HCT116 (cell line): ENCODE data around the gene SUPT5H. TPM values are rescaled to one million over a fixed set of nuclear protein-coding genes. Genes with fewer than 3 reads are reported as not detected.

Experiments used
- ATAC-seq: fragments of 200-7000 bp; cut with Tn5 transposase; 2 replicates; pipeline ENCODE4 v1.9.1; 2020; ENCODE audit warnings: mild to moderate bottlenecking, moderate library complexity
- BruUV-seq: library from RNA; stranded (reverse); fragments of 400-500 nt; replicated peaks from 2 replicates; lab custom pipeline; 2021; lab: Mats Ljungman, UMichigan
- CTCF ChIA-PET: fragments of 300-600 bp; sonication (Branson Sonifier 250); formaldehyde crosslinking; loops from one replicate; lab custom pipeline; 2021; ENCODE audit warnings: antibody characterized with exemption; lab: Charles Lee
- POLR2A ChIA-PET: fragments of 300-600, 350-600 bp; sonication (Branson Sonifier 250); formaldehyde crosslinking; loops from one replicate; lab custom pipeline; 2021; ENCODE audit warnings: antibody characterized with exemption; lab: Charles Lee
- RAD21 ChIA-PET, 2 experiments: fragments of 300-600 bp; sonication (Branson Sonifier 250); formaldehyde crosslinking; loops; one replicate each; lab custom pipeline; 2023; ENCODE audit warnings: low total read pairs in 2 of 2; ENCODE audit not compliant: uncharacterized antibody in 2 of 2, unreplicated experiment in 2 of 2, low non-redundant PET in 1 of 2; lab: Charles Lee
- DNase-seq: peaks from one replicate; pipeline ENCODE4 v3.0.0-alpha.2; 2010; ENCODE audit warnings: low read depth, low spot score
- H2AFZ ChIP-seq: fragments of 200-600 bp; shearing (Covaris generic), sonication (generic); 2 replicates; pipeline ENCODE4 v1.6.1; 2017; ENCODE audit warnings: low read depth, mixed run types, mixed read lengths, antibody characterized with exemption, low read length; ENCODE audit not compliant: poor library complexity, severe bottlenecking
- H3K27ac ChIP-seq: 2 replicates; pipeline ENCODE4 v1.5.1; 2012; ENCODE audit warnings: low read depth, low read length
- H3K27me3 ChIP-seq: fragments of 200-600 bp; sonication (generic); 2 replicates; pipeline ENCODE4 v1.6.1; 2016; ENCODE audit warnings: mixed run types, low read length, mixed read lengths; ENCODE audit not compliant: insufficient read depth
- H3K36me3 ChIP-seq, 2 experiments: fragments of 200-500 bp in 1 of 2; fragments of 200-600 bp in 1 of 2; sonication (Bioruptor generic) in 1 of 2; sonication (generic) in 1 of 2; 2 replicates each; pipeline versions ENCODE4 v1.5.1 to v1.6.1; 2014 to 2016; ENCODE audit warnings: low read length in 2 of 2, inconsistent platforms in 1 of 2, mixed read lengths in 1 of 2, mixed run types in 1 of 2; ENCODE audit not compliant: insufficient read depth in 2 of 2, control insufficient read depth in 1 of 2
- H3K4me1 ChIP-seq, 2 experiments: fragments of 200-600 bp in 1 of 2; sonication (generic) in 1 of 2; 2 replicates each; pipeline versions ENCODE4 v1.5.1 to v1.6.1; 2012 to 2017; ENCODE audit warnings: low read length in 2 of 2, inconsistent platforms in 1 of 2, mild to moderate bottlenecking in 1 of 2, mixed read lengths in 1 of 2, mixed run types in 1 of 2, moderate library complexity in 1 of 2; ENCODE audit not compliant: insufficient read depth in 2 of 2, control insufficient read depth in 1 of 2
- H3K4me2 ChIP-seq: fragments of 200-600 bp; sonication (generic); 2 replicates; pipeline ENCODE4 v1.6.1; 2017; ENCODE audit warnings: mixed run types, low read length, mixed read lengths
- H3K4me3 ChIP-seq, 2 experiments: fragments of 200-600 bp in 1 of 2; sonication (generic) in 1 of 2; replicated peaks in 1 of 2; 2 replicates each; pipeline ENCODE4 v1.5.1; 2011 to 2016; ENCODE audit warnings: low read length in 2 of 2, control low read depth in 1 of 2, low read depth in 1 of 2, mild to moderate bottlenecking in 1 of 2, mixed read lengths in 1 of 2, mixed run types in 1 of 2
- H3K79me2 ChIP-seq: fragments of 200-600 bp; sonication (generic); 2 replicates; pipeline ENCODE4 v1.6.1; 2017; ENCODE audit warnings: mild to moderate bottlenecking, mixed run types, low read length, moderate library complexity, mixed read lengths; ENCODE audit not compliant: insufficient read depth
- H3K9ac ChIP-seq: fragments of 200-600 bp; sonication (generic); 2 replicates; pipeline ENCODE4 v1.6.1; 2016; ENCODE audit warnings: low read length, mixed read lengths
- H3K9me2 ChIP-seq: fragments of 200-600 bp; sonication (generic), shearing (Covaris generic); 2 replicates; pipeline ENCODE4 v1.6.1; 2017; ENCODE audit warnings: mixed run types, mild to moderate bottlenecking, moderate library complexity; ENCODE audit not compliant: insufficient read depth
- H3K9me3 ChIP-seq, 2 experiments: fragments of 200-500 bp in 1 of 2; fragments of 200-600 bp in 1 of 2; sonication (Bioruptor generic) in 1 of 2; sonication (generic) in 1 of 2; 2 replicates each; pipeline ENCODE4 v1.6.1; 2014 to 2017; ENCODE audit warnings: low read length in 2 of 2, mixed read lengths in 2 of 2, inconsistent platforms in 1 of 2, low read depth in 1 of 2, mild to moderate bottlenecking in 1 of 2, mixed run types in 1 of 2, moderate library complexity in 1 of 2; ENCODE audit not compliant: control insufficient read depth in 1 of 2, insufficient read depth in 1 of 2
- H4K20me1 ChIP-seq: fragments of 200-600 bp; sonication (generic), shearing (Covaris generic); 2 replicates; pipeline ENCODE4 v1.6.1; 2017; ENCODE audit warnings: mixed run types, mild to moderate bottlenecking, moderate library complexity; ENCODE audit not compliant: insufficient read depth
- ATF3 ChIP-seq: IDR thresholded peaks from 2 replicates; pipeline ENCODE4 v1.6.1; 2012
- CEBPB ChIP-seq: IDR thresholded peaks from 2 replicates; pipeline ENCODE4 v1.6.1; 2012; ENCODE audit warnings: low read depth
- ELF1 ChIP-seq: IDR thresholded peaks from 2 replicates; pipeline ENCODE4 v1.6.1; 2012; ENCODE audit warnings: low read depth, borderline replicate concordance
- EZH2phosphoT487 ChIP-seq: fragments of 200-600 bp; IDR thresholded peaks from 2 replicates; pipeline ENCODE4 v1.6.1; 2018; ENCODE audit warnings: antibody characterized with exemption, borderline replicate concordance
- FOSL1 ChIP-seq: IDR thresholded peaks from 2 replicates; pipeline ENCODE4 v1.6.1; 2012; ENCODE audit warnings: low read depth
- MAX ChIP-seq: IDR thresholded peaks from 2 replicates; pipeline ENCODE4 v1.6.1; 2012
- POLR2A ChIP-seq: IDR thresholded peaks from 2 replicates; pipeline ENCODE4 v1.7.0; 2011; ENCODE audit warnings: borderline replicate concordance; ENCODE audit not compliant: insufficient read depth, insufficient read length; ENCODE audit errors: extremely low read depth
- POLR2AphosphoS5 ChIP-seq: IDR thresholded peaks from 2 replicates; pipeline ENCODE4 v1.6.1; 2011; ENCODE audit warnings: mild to moderate bottlenecking, low read depth, low read length, moderate library complexity
- RAD21 ChIP-seq: IDR thresholded peaks from 2 replicates; pipeline ENCODE4 v1.6.1; 2012; ENCODE audit warnings: low read depth, mild to moderate bottlenecking
- ZFX ChIP-seq: fragments of 450-650 bp; IDR thresholded peaks from 2 replicates; pipeline ENCODE4 v1.6.1; 2017
- ZNF274 ChIP-seq: fragments of 200-500 bp; sonication (Bioruptor generic); IDR thresholded peaks from 2 replicates; pipeline ENCODE4 v1.6.1; 2014; ENCODE audit warnings: mild to moderate bottlenecking, low read depth, low read length, inconsistent platforms
- intact Hi-C: fragments of 100-400 bp; cut with micrococcal nuclease; formaldehyde crosslinking; loops from 2 replicates; pipeline ENCODE4 v1.10.0; 2022
- total RNA-seq: library from RNA; stranded (reverse); gene quantifications from one replicate; pipeline ENCODE4 v1.2.1, GENCODE V29; 2021; ENCODE audit not compliant: unreplicated experiment
- TF ChIP-seq, protein P1 (sequence below): IDR thresholded peaks from 2 replicates; pipeline ENCODE4 v1.6.1; 2012; ENCODE audit warnings: low read depth

The SUPT5H gene
- total RNA-seq, 1 experiment from 2014 or later: 120 TPM

DNA sequence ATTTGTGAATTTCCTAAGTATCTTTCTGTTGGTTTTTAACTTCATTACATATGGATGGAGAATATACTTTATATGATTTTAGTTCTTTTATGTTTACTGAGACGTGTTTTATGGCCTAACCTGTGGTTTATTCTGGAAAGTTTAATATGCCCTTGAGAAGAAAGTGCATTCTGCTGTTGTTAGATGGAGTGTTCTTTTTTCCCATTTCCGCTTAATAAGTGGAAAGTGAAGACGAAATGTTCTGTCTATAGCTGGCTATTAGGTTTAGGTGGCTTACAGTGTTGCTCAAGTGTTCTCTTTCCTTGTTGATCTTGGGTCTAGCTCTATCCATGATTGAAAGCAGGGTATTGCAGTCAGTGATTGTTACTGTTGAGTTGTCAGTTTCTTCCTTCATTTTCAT, 18.0 kb downstream of the SUPT5H start:
- TF ChIP-seq EZH2phosphoT487 (no peak), POLR2A (no peak), ZFX (no peak), ATF3 (no peak), POLR2AphosphoS5 (no peak), ZNF274 (no peak), RAD21 (no peak), CEBPB (no peak), ELF1 (no peak), MAX (no peak), FOSL1 (no peak)
- TF ChIP-seq, protein P1, sequence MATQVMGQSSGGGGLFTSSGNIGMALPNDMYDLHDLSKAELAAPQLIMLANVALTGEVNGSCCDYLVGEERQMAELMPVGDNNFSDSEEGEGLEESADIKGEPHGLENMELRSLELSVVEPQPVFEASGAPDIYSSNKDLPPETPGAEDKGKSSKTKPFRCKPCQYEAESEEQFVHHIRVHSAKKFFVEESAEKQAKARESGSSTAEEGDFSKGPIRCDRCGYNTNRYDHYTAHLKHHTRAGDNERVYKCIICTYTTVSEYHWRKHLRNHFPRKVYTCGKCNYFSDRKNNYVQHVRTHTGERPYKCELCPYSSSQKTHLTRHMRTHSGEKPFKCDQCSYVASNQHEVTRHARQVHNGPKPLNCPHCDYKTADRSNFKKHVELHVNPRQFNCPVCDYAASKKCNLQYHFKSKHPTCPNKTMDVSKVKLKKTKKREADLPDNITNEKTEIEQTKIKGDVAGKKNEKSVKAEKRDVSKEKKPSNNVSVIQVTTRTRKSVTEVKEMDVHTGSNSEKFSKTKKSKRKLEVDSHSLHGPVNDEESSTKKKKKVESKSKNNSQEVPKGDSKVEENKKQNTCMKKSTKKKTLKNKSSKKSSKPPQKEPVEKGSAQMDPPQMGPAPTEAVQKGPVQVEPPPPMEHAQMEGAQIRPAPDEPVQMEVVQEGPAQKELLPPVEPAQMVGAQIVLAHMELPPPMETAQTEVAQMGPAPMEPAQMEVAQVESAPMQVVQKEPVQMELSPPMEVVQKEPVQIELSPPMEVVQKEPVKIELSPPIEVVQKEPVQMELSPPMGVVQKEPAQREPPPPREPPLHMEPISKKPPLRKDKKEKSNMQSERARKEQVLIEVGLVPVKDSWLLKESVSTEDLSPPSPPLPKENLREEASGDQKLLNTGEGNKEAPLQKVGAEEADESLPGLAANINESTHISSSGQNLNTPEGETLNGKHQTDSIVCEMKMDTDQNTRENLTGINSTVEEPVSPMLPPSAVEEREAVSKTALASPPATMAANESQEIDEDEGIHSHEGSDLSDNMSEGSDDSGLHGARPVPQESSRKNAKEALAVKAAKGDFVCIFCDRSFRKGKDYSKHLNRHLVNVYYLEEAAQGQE: no peak
- Histone ChIP-seq H3K36me3 (peaks cover 47 to 66% of the 10 kb centered on the region in 2 experiments), H3K27me3 (no peaks in the 10 kb centered on the region), H3K9me2 (no peaks in the 10 kb centered on the region), H3K4me2 (no peak overlapping the region), H3K4me3 (no peak overlapping the region), H3K27ac (no peak overlapping the region), H3K79me2 (peaks cover 21% of the 10 kb centered on the region; the same call in 1 of the 2 replicates), H2AFZ (no peak overlapping the region), H3K9ac (no peak overlapping the region), H3K9me3 (no peaks in the 10 kb centered on the region), H4K20me1 (no peaks in the 10 kb centered on the region), H3K4me1 (no peaks in the 10 kb centered on the region)
- no peak for ATAC-seq
- no peak for DNase-seq
- POLR2A ChIA-PET: interaction anchor here (1.0 kb wide), 1 partner anchor 8 kb away, joined by 3 read pairs; no protein-coding TSS in a partner anchor
- CTCF ChIA-PET: interaction anchor here (1.8 kb wide), 1 partner anchor 11 kb away, joined by 5 read pairs; no protein-coding TSS in a partner anchor
- intact Hi-C loops: no loop called here
- RAD21 ChIA-PET: no interaction called here
- BruUV-seq: no TSS peak
